CD14-positive monocyte (primary cell): ENCODE data around the gene PFKP. TPM values are rescaled to one million over a fixed set of nuclear protein-coding genes. Genes with fewer than 3 reads are reported as not detected.

ENCODE experiments used
- DNase-seq, 3 donors: peaks; one replicate each; pipeline ENCODE4 v3.0.0-alpha.2; 2011 to 2022
- H2AFZ ChIP-seq: 2 replicates; pipeline ENCODE4 v1.6.0; 2012; ENCODE audit warnings: mild to moderate bottlenecking, low read depth, low read length, inconsistent platforms; ENCODE audit not compliant: insufficient read depth, poor library complexity, severe bottlenecking
- H3K27ac ChIP-seq, 2 donors: 1 replicate in 1 of 2; 2 replicates in 1 of 2; pipeline ENCODE4 v1.5.1; 2012 to 2013; ENCODE audit warnings: low read length in 2 of 2, control low read depth in 1 of 2, inconsistent platforms in 1 of 2, low read depth in 1 of 2, mild to moderate bottlenecking in 1 of 2
- H3K27me3 ChIP-seq, 2 donors: one replicate each; pipeline versions ENCODE4 v1.6.0 to v1.6.1; 2011 to 2013; ENCODE audit warnings: low read length in 2 of 2; ENCODE audit not compliant: control insufficient read depth in 2 of 2, insufficient read depth in 2 of 2
- H3K36me3 ChIP-seq, 2 donors: replicated peaks in 1 of 2; 1 replicate in 1 of 2; 2 replicates in 1 of 2; pipeline versions ENCODE4 v1.5.1 to v1.6.1; 2012 to 2013; ENCODE audit warnings: low read length in 2 of 2, control low read depth in 1 of 2, inconsistent platforms in 1 of 2, mild to moderate bottlenecking in 1 of 2; ENCODE audit not compliant: insufficient read depth in 2 of 2, control insufficient read depth in 1 of 2
- H3K4me1 ChIP-seq, 2 donors: 1 replicate in 1 of 2; 2 replicates in 1 of 2; pipeline versions ENCODE4 v1.5.1 to v1.6.1; 2012 to 2013; ENCODE audit warnings: low read length in 2 of 2, control low read depth in 1 of 2, inconsistent platforms in 1 of 2, mild to moderate bottlenecking in 1 of 2, moderate library complexity in 1 of 2; ENCODE audit not compliant: insufficient read depth in 2 of 2, control insufficient read depth in 1 of 2
- H3K4me2 ChIP-seq: replicated peaks from 2 replicates; pipeline ENCODE3; 2012; ENCODE audit warnings: low read length, moderate library complexity, mild to moderate bottlenecking; ENCODE audit not compliant: poor library complexity, severe bottlenecking; ENCODE audit errors: extremely low read depth
- H3K4me3 ChIP-seq, 3 experiments: fragments of 200-600 bp in 1 of 3; sonication (generic) in 1 of 3; replicated peaks in 1 of 3; 1 replicate in 2 of 3; 2 replicates in 1 of 3; pipeline ENCODE4 v1.5.1; 2011 to 2013; ENCODE audit warnings: low read length in 3 of 3, mild to moderate bottlenecking in 3 of 3, control low read depth in 2 of 3, low read depth in 2 of 3, inconsistent platforms in 1 of 3, moderate library complexity in 1 of 3
- H3K79me2 ChIP-seq: 2 replicates; pipeline ENCODE4 v1.6.0; 2012; ENCODE audit warnings: mild to moderate bottlenecking, control low read depth, inconsistent platforms, low read length, moderate library complexity; ENCODE audit not compliant: insufficient read depth
- H3K9ac ChIP-seq: 2 replicates; pipeline ENCODE4 v1.6.0; 2017; ENCODE audit warnings: low read length, mild to moderate bottlenecking; ENCODE audit not compliant: insufficient read depth, poor library complexity, severe bottlenecking
- H3K9me3 ChIP-seq, 2 donors: replicated peaks in 1 of 2; 1 replicate in 1 of 2; 2 replicates in 1 of 2; pipeline versions ENCODE4 v1.5.1 to v1.6.1; 2012 to 2013; ENCODE audit warnings: low read length in 2 of 2, control low read depth in 1 of 2; ENCODE audit not compliant: control insufficient read depth in 1 of 2, insufficient read depth in 1 of 2
- H4K20me1 ChIP-seq: 2 replicates; pipeline ENCODE4 v1.6.0; 2012; ENCODE audit warnings: mild to moderate bottlenecking, low read length, control low read depth, moderate library complexity; ENCODE audit not compliant: insufficient read depth
- H3K27ac Mint-ChIP-seq, 7 donors: one replicate each; pipeline ENCODE4 v1.8.0; 2020; ENCODE audit warnings: mild to moderate bottlenecking in 7 of 7, mixed read lengths in 7 of 7, moderate library complexity in 6 of 7, inconsistent platforms in 2 of 7
- H3K27me3 Mint-ChIP-seq, 3 donors: one replicate each; pipeline ENCODE4 v1.8.0; 2021 to 2022; ENCODE audit warnings: low read depth in 3 of 3, mild to moderate bottlenecking in 3 of 3, mixed read lengths in 3 of 3, moderate library complexity in 3 of 3, inconsistent platforms in 1 of 3
- H3K36me3 Mint-ChIP-seq, 2 donors: one replicate each; pipeline ENCODE4 v1.8.0; 2020; ENCODE audit warnings: mixed read lengths in 2 of 2, inconsistent platforms in 1 of 2, mild to moderate bottlenecking in 1 of 2
- H3K4me1 Mint-ChIP-seq: one replicate; pipeline ENCODE4 v1.8.0; 2020; ENCODE audit warnings: mild to moderate bottlenecking, mixed read lengths
- H3K4me3 Mint-ChIP-seq, 2 donors: one replicate each; pipeline ENCODE4 v1.8.0; 2020; ENCODE audit warnings: mild to moderate bottlenecking in 2 of 2, mixed read lengths in 2 of 2, moderate library complexity in 1 of 2
- H3K9me3 Mint-ChIP-seq, 7 donors: one replicate each; pipeline ENCODE4 v1.8.0; 2020 to 2022; ENCODE audit warnings: mixed read lengths in 7 of 7, mild to moderate bottlenecking in 6 of 7, moderate library complexity in 6 of 7, inconsistent platforms in 2 of 7
- WGBS: methylation state at CpG from one replicate; pipeline ENCODE4 v1.1.5; 2013; ENCODE audit warnings: missing lambda C conversion rate; ENCODE audit not compliant: insufficient coverage; 5-methylcytosine and 5-hydroxymethylcytosine counted together
- intact Hi-C, 2 donors: fragments of 100-400 bp; cut with micrococcal nuclease; formaldehyde crosslinking; loops; one replicate each; pipeline versions ENCODE4 v1.15.0 to v1.15.1; 2023
- polyA plus RNA-seq, 3 donors: library from polyadenylated mRNA; depleted of rRNA in 1 of 3; unstranded in 2 of 3; stranded (reverse) in 1 of 3; fragments of 300-500 nt in 2 of 3; fragments of >200 nt in 1 of 3; fragmentation: Illumina TruSeq in 2 of 3; gene quantifications; 1 replicate in 2 of 3; 2 replicates in 1 of 3; pipeline ENCODE4 v1.2.3, GENCODE V29; 2012 to 2021
- TF ChIP-seq, protein P1 (sequence below): fragments of 200-600 bp; IDR thresholded peaks from one replicate; pipeline ENCODE4 v1.8.0; 2022; ENCODE audit warnings: antibody characterized with exemption, mild to moderate bottlenecking

Gene PFKP
- polyA plus RNA-seq, 3 donors = 6.5 to 14.2 (median 8.1) TPM

DNA sequence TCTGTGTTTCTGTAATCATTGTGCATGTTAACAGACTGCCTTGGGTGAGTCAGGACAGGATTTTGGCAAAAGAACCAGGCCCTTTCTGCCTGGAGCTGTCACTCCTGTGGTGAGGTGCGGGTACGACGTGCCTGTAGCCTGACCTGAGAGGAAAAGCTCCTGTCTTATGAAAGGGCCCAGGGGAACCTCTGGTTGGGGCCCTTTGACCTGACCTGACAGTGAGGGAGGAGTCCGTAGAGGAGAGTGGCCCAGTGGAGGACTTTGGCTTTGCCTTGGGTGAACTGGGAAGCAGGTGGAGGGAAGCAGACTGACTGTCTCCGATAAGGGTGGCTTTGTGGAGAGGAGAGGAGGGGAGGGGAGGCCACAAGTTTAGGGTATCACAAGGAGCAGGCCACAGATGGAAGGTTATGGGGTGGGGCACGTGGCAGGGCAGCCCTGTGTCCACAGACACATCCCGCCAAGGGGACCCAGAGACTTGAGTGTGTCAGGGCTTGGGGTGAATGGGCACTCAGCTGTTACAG lies 6.9 kb downstream of the PFKP start:
- Histone ChIP-seq H3K4me2 (no peak overlapping the region), H3K4me3 (no peak overlapping the region), H3K27me3 (no peaks in the 10 kb centered on the region), H4K20me1 (no peaks in the 10 kb centered on the region), H3K9me3 (no peaks in the 10 kb centered on the region), H3K4me1 (peaks cover 4 to 9% of the 10 kb centered on the region in 2 donors), H3K79me2 (peaks cover 45% of the 10 kb centered on the region), H3K27ac (no peak overlapping the region), H3K36me3 (no peaks in the 10 kb centered on the region), H3K9ac (no peak overlapping the region), H2AFZ (no peak overlapping the region)
- peaks cover 1 to 2% (median 2%) of the 10 kb centered on the region in 3 donors for H3K27me3 Mint-ChIP-seq
- H3K9me3 Mint-ChIP-seq = peaks cover 0 to 2% (median 0%) of the 10 kb centered on the region in 7 donors
- 95% methylated on average over 6 of the region's 7 CpGs for WGBS
- peaks cover 12% of the 10 kb centered on the region in 2 donors for H3K36me3 Mint-ChIP-seq
- intact Hi-C loops = no loop called here
- no peak overlapping the region for H3K4me3 Mint-ChIP-seq
- peak overlapping the region in 1 of 7 donors; percentile 14 for H3K27ac Mint-ChIP-seq
- TF ChIP-seq, protein P1, sequence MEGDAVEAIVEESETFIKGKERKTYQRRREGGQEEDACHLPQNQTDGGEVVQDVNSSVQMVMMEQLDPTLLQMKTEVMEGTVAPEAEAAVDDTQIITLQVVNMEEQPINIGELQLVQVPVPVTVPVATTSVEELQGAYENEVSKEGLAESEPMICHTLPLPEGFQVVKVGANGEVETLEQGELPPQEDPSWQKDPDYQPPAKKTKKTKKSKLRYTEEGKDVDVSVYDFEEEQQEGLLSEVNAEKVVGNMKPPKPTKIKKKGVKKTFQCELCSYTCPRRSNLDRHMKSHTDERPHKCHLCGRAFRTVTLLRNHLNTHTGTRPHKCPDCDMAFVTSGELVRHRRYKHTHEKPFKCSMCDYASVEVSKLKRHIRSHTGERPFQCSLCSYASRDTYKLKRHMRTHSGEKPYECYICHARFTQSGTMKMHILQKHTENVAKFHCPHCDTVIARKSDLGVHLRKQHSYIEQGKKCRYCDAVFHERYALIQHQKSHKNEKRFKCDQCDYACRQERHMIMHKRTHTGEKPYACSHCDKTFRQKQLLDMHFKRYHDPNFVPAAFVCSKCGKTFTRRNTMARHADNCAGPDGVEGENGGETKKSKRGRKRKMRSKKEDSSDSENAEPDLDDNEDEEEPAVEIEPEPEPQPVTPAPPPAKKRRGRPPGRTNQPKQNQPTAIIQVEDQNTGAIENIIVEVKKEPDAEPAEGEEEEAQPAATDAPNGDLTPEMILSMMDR = no peak
- H3K4me1 Mint-ChIP-seq = peaks cover 9% of the 10 kb centered on the region
- no peak for DNase-seq

DNA sequence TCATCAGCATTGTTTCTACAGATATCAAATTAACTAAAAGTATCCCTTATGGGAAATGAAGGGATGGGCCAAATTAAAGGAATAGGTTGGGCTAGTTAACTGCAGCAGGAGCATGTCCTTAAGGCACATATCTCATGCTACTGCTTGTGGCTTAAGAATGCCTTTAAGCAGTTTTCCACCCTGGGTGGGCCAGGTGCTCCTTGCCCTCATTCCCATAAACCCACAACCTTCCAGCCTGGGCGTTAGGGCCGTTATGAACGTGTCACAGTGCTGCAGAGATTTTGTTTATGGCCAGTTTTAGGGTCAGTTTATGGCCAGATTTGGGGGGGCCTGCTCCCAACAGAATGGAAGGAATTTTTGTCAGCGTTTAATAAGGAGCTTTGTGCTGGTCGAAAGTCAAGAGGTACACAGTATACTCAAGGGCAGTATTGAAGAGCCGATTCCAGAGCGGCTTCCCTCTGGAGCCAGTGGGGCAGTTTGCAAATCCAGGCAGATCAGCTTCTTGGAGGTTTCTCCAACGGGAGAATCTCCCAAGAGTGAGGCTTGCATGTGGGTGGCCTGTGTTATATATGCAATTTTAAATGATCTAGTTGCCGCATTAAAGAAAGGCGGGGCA lies 7.7 kb downstream of the PFKP start:
- WGBS = 97% methylated on average over 7 of the region's 10 CpGs
- Mint-ChIP-seq H3K9me3 (peaks cover 0 to 2% (median 0%) of the 10 kb centered on the region in 7 donors), H3K36me3 (peaks cover 14 to 17% of the 10 kb centered on the region in 2 donors), H3K4me3 (no peak overlapping the region), H3K27ac (peak overlapping the region in 1 of 7 donors; percentile 11), H3K4me1 (peaks cover 2% of the 10 kb centered on the region), H3K27me3 (peaks cover 0 to 1% (median 0%) of the 10 kb centered on the region in 3 donors)
- Histone ChIP-seq H3K27ac (no peak overlapping the region), H3K4me1 (peaks cover 0 to under 1% of the 10 kb centered on the region in 2 donors), H3K4me3 (no peak overlapping the region), H3K27me3 (no peaks in the 10 kb centered on the region), H2AFZ (no peak overlapping the region), H3K9me3 (no peaks in the 10 kb centered on the region), H3K9ac (no peak overlapping the region), H3K79me2 (peaks cover 36% of the 10 kb centered on the region), H4K20me1 (no peaks in the 10 kb centered on the region), H3K4me2 (no peak overlapping the region), H3K36me3 (no peaks in the 10 kb centered on the region)
- DNase-seq = no peak
- intact Hi-C loops = no loop called here
- TF ChIP-seq, protein P1 = no peak
